NB4 (cell line): ENCODE results near the gene SOX6.

Experiments used
- CTCF ChIP-seq: IDR thresholded peaks from one replicate; pipeline ENCODE4 v1.5.1; 2012; ENCODE audit warnings: low read depth, low read length
- MAX ChIP-seq: IDR thresholded peaks from 2 replicates; pipeline ENCODE4 v1.6.1; 2011; ENCODE audit warnings: low read depth, low read length
- MYC ChIP-seq: IDR thresholded peaks from 2 replicates; pipeline ENCODE4 v1.6.1; 2011; ENCODE audit warnings: low read depth, low read length
- POLR2A ChIP-seq: IDR thresholded peaks from 2 replicates; pipeline ENCODE4 v1.6.1; 2011; ENCODE audit warnings: mild to moderate bottlenecking; ENCODE audit not compliant: insufficient read length; ENCODE audit errors: extremely low read depth

GRCh38 chr11:16289541-16289940 lies 66.8 kb downstream of the SOX6 start:
- TF ChIP-seq POLR2A = no peak
- no peak for TF ChIP-seq CTCF
- no peak for TF ChIP-seq MAX
- TF ChIP-seq MYC = no peak
